Endodermal cell (in vitro differentiated cells): ENCODE data around the gene ABCA9. TPM values are rescaled to one million over a fixed set of nuclear protein-coding genes. Genes with fewer than 3 reads are reported as not detected.

Experiments used
- DNase-seq: peaks from one replicate; pipeline ENCODE4 v3.0.0-alpha.2; 2017
- H3K27ac ChIP-seq: 2 replicates; pipeline ENCODE4 v1.5.1; 2013; ENCODE audit warnings: mild to moderate bottlenecking, low read depth, low read length, moderate library complexity
- H3K27me3 ChIP-seq: 2 replicates; pipeline ENCODE4 v1.6.1; 2013; ENCODE audit warnings: mild to moderate bottlenecking, low read length, moderate library complexity; ENCODE audit not compliant: insufficient read depth, control insufficient read depth, poor library complexity, severe bottlenecking
- H3K36me3 ChIP-seq: 2 replicates; pipeline ENCODE4 v1.7.0; 2013; ENCODE audit warnings: mild to moderate bottlenecking, low read length, moderate library complexity; ENCODE audit not compliant: control insufficient read depth, insufficient read depth
- H3K4me1 ChIP-seq: one replicate; pipeline ENCODE4 v1.7.0; 2013; ENCODE audit warnings: low read length; ENCODE audit not compliant: control insufficient read depth, insufficient read depth
- H3K4me3 ChIP-seq: 2 replicates; pipeline ENCODE4 v1.5.1; 2013; ENCODE audit warnings: mild to moderate bottlenecking, low read length, moderate library complexity
- H3K9ac ChIP-seq: 2 replicates; pipeline ENCODE4 v1.6.1; 2013; ENCODE audit warnings: mild to moderate bottlenecking, low read length, moderate library complexity; ENCODE audit not compliant: poor library complexity, severe bottlenecking; ENCODE audit errors: extremely low read depth
- H3K9me3 ChIP-seq: 2 replicates; pipeline ENCODE4 v1.6.1; 2013; ENCODE audit warnings: mild to moderate bottlenecking, low read length, moderate library complexity; ENCODE audit not compliant: control insufficient read depth
- H3K27ac Mint-ChIP-seq: 2 replicates; pipeline ENCODE4 v1.8.0; 2020; ENCODE audit warnings: mixed read lengths
- H3K27me3 Mint-ChIP-seq: 2 replicates; pipeline ENCODE4 v1.8.0; 2021; ENCODE audit warnings: mild to moderate bottlenecking, mixed read lengths; ENCODE audit not compliant: insufficient read depth
- H3K36me3 Mint-ChIP-seq: 2 replicates; pipeline ENCODE4 v1.8.0; 2020; ENCODE audit warnings: low read depth, mixed read lengths
- H3K4me1 Mint-ChIP-seq: 2 replicates; pipeline ENCODE4 v1.8.0; 2020; ENCODE audit warnings: mixed read lengths
- H3K4me3 Mint-ChIP-seq: 2 replicates; pipeline ENCODE4 v1.8.0; 2020; ENCODE audit warnings: mild to moderate bottlenecking, moderate library complexity, mixed read lengths
- H3K9me3 Mint-ChIP-seq: 2 replicates; pipeline ENCODE4 v1.8.0; 2020; ENCODE audit warnings: mild to moderate bottlenecking, mixed read lengths
- CTCF ChIP-seq: fragments of 200-600 bp; sonication (generic); conservative IDR thresholded peaks from 2 replicates; pipeline ENCODE4 v1.5.0; 2021; ENCODE audit warnings: antibody characterized with exemption, mild to moderate bottlenecking
- WGBS, 2 experiments: methylation state at CpG; one replicate each; pipeline versions ENCODE4 v1.1.5 to v1.1.7; 2013; ENCODE audit warnings: missing lambda C conversion rate in 2 of 2, mixed read lengths in 1 of 2; ENCODE audit not compliant: insufficient coverage in 1 of 2, insufficient read length in 1 of 2; 5-methylcytosine and 5-hydroxymethylcytosine counted together
- total RNA-seq, 2 donors: library from RNA; stranded (reverse); fragmentation: NEBNext Ultra II Directional in 1 of 2; extraction: Animal tissue kit (Norgen Biotek cat#: 25700) in 1 of 2; gene quantifications; 2 replicates in 1 of 2; 3 replicates in 1 of 2; pipeline ENCODE4 v1.2.1, GENCODE V29; 2021

The ABCA9 gene
- total RNA-seq, 2 donors from 2014 or later = not detected

DNA sequence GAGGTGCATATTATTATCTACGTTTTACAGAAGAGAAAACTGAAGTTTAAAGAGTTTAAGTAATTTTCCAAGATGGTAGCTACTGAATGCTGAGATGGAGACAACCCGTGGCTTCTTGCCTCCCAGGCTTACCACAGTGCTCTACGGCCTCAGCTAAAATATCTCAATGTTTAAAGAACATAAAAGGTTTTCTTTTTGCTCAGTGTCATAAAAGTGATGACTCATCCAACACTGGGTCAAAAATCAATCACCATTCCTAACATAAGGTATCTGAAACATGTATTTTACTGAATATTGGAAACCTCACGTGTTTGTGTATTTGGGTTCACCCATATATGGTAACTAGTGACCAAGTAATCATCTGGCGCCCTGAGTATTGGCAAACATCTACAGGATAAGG, 18.4 kb downstream of the ABCA9 start:
- WGBS, 2 experiments = 90 to 97% methylated on average over 5 of the region's 5 CpGs
- Mint-ChIP-seq H3K27me3 (peaks cover 11% of the 10 kb centered on the region), H3K4me1 (peaks cover 9% of the 10 kb centered on the region), H3K36me3 (no peaks in the 10 kb centered on the region), H3K27ac (no peak overlapping the region), H3K4me3 (no peak overlapping the region), H3K9me3 (peaks cover 11% of the 10 kb centered on the region)
- Histone ChIP-seq H3K4me1 (peaks cover 10% of the 10 kb centered on the region), H3K9ac (no peak overlapping the region), H3K36me3 (no peaks in the 10 kb centered on the region), H3K27me3 (no peaks in the 10 kb centered on the region), H3K4me3 (no peak overlapping the region), H3K27ac (no peak overlapping the region), H3K9me3 (no peaks in the 10 kb centered on the region)
- no peak for DNase-seq
- TF ChIP-seq CTCF = no peak

- Histone ChIP-seq H3K36me3 (no peaks in the 10 kb centered on the region), H3K4me3 (no peak overlapping the region), H3K9ac (no peak overlapping the region), H3K27ac (no peak overlapping the region), H3K27me3 (no peaks in the 10 kb centered on the region), H3K9me3 (no peaks in the 10 kb centered on the region), H3K4me1 (no peaks in the 10 kb centered on the region)
- no peaks in the 10 kb centered on the region for H3K27me3 Mint-ChIP-seq
- peaks cover under 1% of the 10 kb centered on the region for H3K9me3 Mint-ChIP-seq
- DNase-seq = no peak
- TF ChIP-seq CTCF = no peak
- WGBS, 2 experiments = 90% methylated on average over 2 to 3 of the region's 3 CpGs
- H3K4me3 Mint-ChIP-seq = no peak overlapping the region
- peaks cover 2% of the 10 kb centered on the region for H3K4me1 Mint-ChIP-seq
- H3K27ac Mint-ChIP-seq = no peak overlapping the region
- H3K36me3 Mint-ChIP-seq = no peaks in the 10 kb centered on the region
Measured at GRCh38 chr17:69031839-69032238, 28.9 kb downstream of the ABCA9 start.

DNA sequence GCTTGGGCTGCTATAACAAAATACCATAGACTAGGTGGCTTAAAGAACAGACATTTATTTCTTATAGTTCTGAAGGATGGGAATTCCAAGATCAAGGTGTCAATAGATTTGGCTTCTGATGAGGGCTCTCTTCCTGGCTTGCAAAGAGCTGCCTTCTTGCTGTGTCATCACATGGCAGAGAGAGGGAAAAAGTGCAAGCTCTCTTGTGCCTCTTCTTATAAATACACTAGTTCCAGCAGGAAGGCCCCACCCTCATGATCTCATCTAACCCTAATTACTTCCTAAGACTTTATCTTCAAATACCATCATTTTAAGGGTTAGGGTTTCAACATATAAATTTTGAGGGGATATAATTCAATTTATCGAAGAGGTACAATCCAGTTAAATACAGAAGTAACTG, 30.6 kb downstream of the ABCA9 start:
- Mint-ChIP-seq H3K9me3 (no peaks in the 10 kb centered on the region), H3K27ac (no peak overlapping the region), H3K4me1 (peaks cover 2% of the 10 kb centered on the region), H3K36me3 (no peaks in the 10 kb centered on the region), H3K4me3 (no peak overlapping the region), H3K27me3 (no peaks in the 10 kb centered on the region)
- H3K9me3 ChIP-seq = no peaks in the 10 kb centered on the region
- no peak overlapping the region for H3K27ac ChIP-seq
- no peaks in the 10 kb centered on the region for H3K27me3 ChIP-seq
- H3K36me3 ChIP-seq = no peaks in the 10 kb centered on the region
- DNase-seq = no peak
- no peak overlapping the region for H3K9ac ChIP-seq
- no peak overlapping the region for H3K4me3 ChIP-seq
- H3K4me1 ChIP-seq = no peaks in the 10 kb centered on the region
- 83 to 100% methylated on average over 1 of the region's 1 CpG for WGBS, 2 experiments
- no peak for TF ChIP-seq CTCF
